HepG2 (cell line): Measurements from ENCODE around the gene RGS11. TPM values are rescaled to one million over a fixed set of nuclear protein-coding genes. Genes with fewer than 3 reads are reported as not detected.

Experiments used
- ATAC-seq: fragments of 200-7000 bp; cut with Tn5 transposase; 3 replicates; pipeline ENCODE4 v1.9.1; 2020; ENCODE audit warnings: mild to moderate bottlenecking, moderate library complexity
- BruUV-seq: library from RNA; stranded (reverse); fragments of 400-500 nt; replicated peaks from 2 replicates; lab custom pipeline; 2021; lab: Mats Ljungman, UMichigan
- CTCF ChIA-PET: fragments of 300-600 bp; formaldehyde crosslinking; extraction: SDS; loops from one replicate; lab custom pipeline; 2021; ENCODE audit warnings: low total read pairs, inconsistent platforms, low intra/inter-chr PET ratio; lab: Yijun Ruan, JAX
- POLR2A ChIA-PET: fragments of 350-600 bp; sonication (Branson Sonifier 250); formaldehyde crosslinking; loops from one replicate; lab custom pipeline; 2020; ENCODE audit warnings: antibody characterized with exemption, inconsistent platforms; lab: Yijun Ruan, JAX
- DNase-seq: peaks from one replicate; pipeline ENCODE4 v3.0.0-alpha.2; 2015; ENCODE audit warnings: low spot score
- FAIRE-seq: peaks from 3 replicates; lab custom pipeline; 2011; peaks lifted over from hg19 to GRCh38; lab: Jason Lieb, UNC
- H2AFZ ChIP-seq: one replicate; pipeline ENCODE4 v1.6.1; 2011; ENCODE audit warnings: low read length, inconsistent platforms
- H3K27ac ChIP-seq: fragments of 300-600 bp; 3 replicates; pipeline ENCODE4 v1.8.0; 2011; ENCODE audit warnings: mixed run types, mild to moderate bottlenecking, mixed read lengths, low read length, inconsistent platforms; ENCODE audit not compliant: insufficient read depth; ENCODE audit errors: extremely low read length
- H3K27me3 ChIP-seq, 2 experiments: fragments of 200-600 bp in 1 of 2; 2 replicates in 1 of 2; 3 replicates in 1 of 2; pipeline versions ENCODE4 v1.6.0 to v1.8.0; 2011; ENCODE audit warnings: low read length in 2 of 2, mild to moderate bottlenecking in 2 of 2, moderate library complexity in 2 of 2, inconsistent platforms in 1 of 2; ENCODE audit not compliant: insufficient read depth in 2 of 2, control insufficient read depth in 1 of 2
- H3K36me3 ChIP-seq, 2 experiments: fragments of 200-600 bp in 1 of 2; replicated peaks in 1 of 2; 2 replicates in 1 of 2; 3 replicates in 1 of 2; pipeline versions ENCODE4 v1.5.1 to v1.8.0; 2011; ENCODE audit warnings: low read length in 2 of 2, inconsistent platforms in 1 of 2; ENCODE audit not compliant: insufficient read depth in 2 of 2, control insufficient read depth in 1 of 2
- H3K4me1 ChIP-seq: 2 replicates; pipeline ENCODE4 v1.5.1; 2012; ENCODE audit warnings: low read length, inconsistent platforms; ENCODE audit not compliant: insufficient read depth
- H3K4me2 ChIP-seq: 2 replicates; pipeline ENCODE4 v1.6.0; 2011; ENCODE audit warnings: low read depth, low read length, inconsistent platforms
- H3K4me3 ChIP-seq, 3 experiments: fragments of 200-600 bp in 1 of 3; sonication (generic), shearing (Covaris generic) in 1 of 3; replicated peaks in 1 of 3; 2 replicates each; pipeline ENCODE4 v1.5.1; 2011 to 2016; ENCODE audit warnings: low read length in 3 of 3, inconsistent platforms in 2 of 3, low read depth in 2 of 3, mild to moderate bottlenecking in 2 of 3, control low read depth in 1 of 3, mixed read lengths in 1 of 3; ENCODE audit not compliant: insufficient read depth in 1 of 3
- H3K79me2 ChIP-seq: one replicate; pipeline ENCODE4 v1.6.1; 2011; ENCODE audit warnings: low read length, inconsistent platforms; ENCODE audit not compliant: insufficient read depth
- H3K9ac ChIP-seq: 2 replicates; pipeline ENCODE4 v1.6.0; 2011; ENCODE audit warnings: mild to moderate bottlenecking, low read depth, low read length, inconsistent platforms; ENCODE audit not compliant: insufficient read depth
- H3K9me3 ChIP-seq: 2 replicates; pipeline ENCODE4 v1.5.1; 2012; ENCODE audit warnings: mild to moderate bottlenecking, low read length
- H4K20me1 ChIP-seq: 2 replicates; pipeline ENCODE4 v1.6.0; 2011; ENCODE audit warnings: inconsistent platforms, mild to moderate bottlenecking, low read length, moderate library complexity; ENCODE audit not compliant: insufficient read depth
- AGO2 ChIP-seq: fragments of 200-400 bp; formaldehyde crosslinking; optimal IDR thresholded peaks from 2 replicates; pipeline ENCODE3; 2017; ENCODE audit warnings: mild to moderate bottlenecking, low read depth, low read length, moderate library complexity
- TOE1 ChIP-seq: sonication (generic); formaldehyde crosslinking; IDR thresholded peaks from 2 replicates; pipeline ENCODE4 v1.4.0; 2020; ENCODE audit warnings: mild to moderate bottlenecking, missing genetic modification reagents
- ZKSCAN8 ChIP-seq: IDR thresholded peaks from 2 replicates; pipeline ENCODE4 v1.6.1; 2016; ENCODE audit warnings: borderline replicate concordance, missing genetic modification reagents, missing compliant biosample characterization
- WGBS: methylation state at CpG from one replicate; pipeline ENCODE4 v1.1.6; 2017; ENCODE audit warnings: low lambda C conversion rate; 5-methylcytosine and 5-hydroxymethylcytosine counted together
- in situ Hi-C: cut with HindIII; loops from 2 replicates; pipeline ENCODE4 v1.10.0; 2017; ENCODE audit warnings: low pct_unique_long_range_greater_than_20kb; ENCODE audit not compliant: extremely low pct_ligation_motif_present
- intact Hi-C: fragments of 100-400 bp; cut with micrococcal nuclease; formaldehyde crosslinking; loops from one replicate; pipeline ENCODE4 v1.10.0; 2022; ENCODE audit not compliant: unreplicated experiment
- polyA plus RNA-seq, 8 experiments: library from polyadenylated mRNA; depleted of rRNA in 3 of 8; stranded (reverse) in 7 of 8; unstranded in 1 of 8; fragments of >200 nt; fragmentation: Illumina TruSeq in 4 of 8; extraction: Trizol in 4 of 8; gene quantifications; 2 replicates each; pipeline versions ENCODE4 v1.2.1 to v1.2.3, GENCODE V29; 2011 to 2016; ENCODE audit warnings: low read depth in 4 of 8, missing spikeins in 1 of 8, mixed read lengths in 1 of 8; ENCODE audit not compliant: insufficient read depth in 1 of 8
- total RNA-seq, 5 experiments: library from RNA; depleted of rRNA; stranded (reverse); fragments of >200 nt; fragmentation: Illumina TruSeq; extraction: Trizol; gene quantifications; 2 replicates each; pipeline ENCODE4 v1.2.3, GENCODE V29; 2016; ENCODE audit warnings: low read depth in 1 of 5

The RGS11 gene
- total and polyA plus RNA-seq, 2 of the 13 experiments (the other 11 are each of a cell fraction or from before 2014, with no cell fraction given): 0.11 TPM; not detected in 1

DNA sequence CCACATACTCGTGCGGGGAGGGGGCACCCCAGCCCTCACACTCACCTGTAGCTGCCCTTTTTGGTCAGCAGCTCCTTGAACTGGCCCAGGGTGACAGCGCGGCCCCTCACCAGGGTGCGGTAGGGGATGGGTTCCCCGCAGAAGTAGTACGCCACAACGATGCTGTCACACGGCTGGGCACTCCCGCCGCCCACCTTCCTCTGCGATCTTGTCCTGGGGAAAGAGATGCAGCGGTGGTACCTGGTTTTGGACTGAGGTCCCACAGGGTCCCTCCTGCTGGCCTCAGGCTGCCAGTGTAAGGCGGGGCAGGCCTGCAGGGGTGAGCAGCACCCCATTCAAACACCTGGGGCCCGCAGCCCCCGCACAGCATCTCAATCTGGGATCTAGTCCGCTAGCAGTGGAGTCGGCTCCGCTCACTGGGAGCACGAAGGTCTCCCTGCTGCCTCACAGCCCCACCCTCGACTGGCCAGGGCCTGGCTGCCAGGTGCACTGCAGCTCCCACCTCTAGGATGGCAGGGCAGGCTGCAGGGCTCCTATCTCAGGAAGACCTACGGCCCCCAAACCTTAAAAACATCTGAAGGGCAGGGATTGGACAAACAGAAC lies 13.8 kb upstream of the RGS11 start:
- in situ Hi-C loops: no loop called here
- Histone ChIP-seq H3K9ac (no peak overlapping the region), H3K36me3 (peaks cover 15 to 69% of the 10 kb centered on the region in 2 experiments; a peak in 4 of 5 replicates), H3K27ac (no peak overlapping the region), H4K20me1 (no peaks in the 10 kb centered on the region), H3K9me3 (no peaks in the 10 kb centered on the region), H3K4me2 (no peak overlapping the region), H2AFZ (no peak overlapping the region), H3K79me2 (no peaks in the 10 kb centered on the region), H3K4me3 (no peak overlapping the region)
- ChIA-PET POLR2A (no interaction called here), CTCF (no interaction called here)
- 93% methylated on average over 7 of the region's 22 CpGs for WGBS
- no peak for FAIRE-seq
- ATAC-seq: no peak
- intact Hi-C loops: loop anchor here (5.0 kb wide), 1 partner anchor 52 kb away; no protein-coding TSS in a partner anchor
- DNase-seq: no peak
- TF ChIP-seq AGO2 (peak; percentile 19), ZKSCAN8 (CRISPR knock-in tag) (no peak)
- TF ChIP-seq, all 625 proteins: peak for 1
- H3K27me3 ChIP-seq: no peaks in the 10 kb centered on the region
- no peaks in the 10 kb centered on the region for H3K4me1 ChIP-seq
- no TSS peak for BruUV-seq

DNA sequence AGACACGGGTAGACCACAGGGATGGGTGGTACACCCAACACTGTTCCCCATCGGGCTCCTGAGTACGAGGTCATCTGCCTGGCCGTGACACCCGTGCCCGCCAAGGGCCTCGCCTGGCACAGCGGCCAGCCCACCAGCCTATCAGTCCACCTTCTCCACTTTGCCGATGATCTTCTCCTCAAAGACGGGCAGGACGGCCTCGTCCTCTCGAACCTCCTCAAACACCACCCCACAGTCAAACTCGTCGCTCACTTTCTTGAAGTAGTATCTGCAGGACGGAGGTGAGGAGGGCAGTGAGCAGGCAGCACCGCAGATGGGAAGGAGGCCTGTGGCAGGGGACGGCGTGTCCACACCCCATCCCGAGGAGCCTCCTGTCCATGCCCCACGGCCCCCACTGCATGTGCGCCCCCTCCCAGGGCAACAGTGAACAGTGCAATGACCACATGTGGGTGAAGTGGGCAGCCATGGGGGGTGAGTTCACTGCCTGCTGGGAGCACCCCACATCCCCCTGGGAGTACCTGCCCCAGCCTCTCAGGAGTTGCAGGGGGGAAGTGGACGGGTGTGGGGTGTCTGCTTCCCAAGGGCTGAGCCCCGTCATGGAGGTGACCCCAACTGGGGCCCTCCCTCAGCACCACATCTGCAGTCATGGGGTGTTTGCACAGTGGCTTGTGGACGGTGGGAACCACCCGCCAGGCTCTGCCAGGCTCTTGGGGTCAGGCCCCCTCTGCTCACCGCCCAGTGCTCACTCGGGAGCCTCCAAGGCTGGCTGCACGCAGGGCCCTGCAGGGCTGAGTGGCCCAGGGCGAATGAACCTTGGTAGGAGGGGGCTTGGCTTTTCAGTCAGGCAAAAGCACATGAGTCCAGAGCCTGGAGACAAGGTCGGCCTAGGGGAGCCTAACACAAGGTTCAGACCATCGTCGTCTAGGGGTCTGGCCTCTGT lies 12.5 kb upstream of the RGS11 start:
- no peak overlapping the region for H3K27ac ChIP-seq
- no peaks in the 10 kb centered on the region for H4K20me1 ChIP-seq
- intact Hi-C loops: loop anchor here (5.0 kb wide), 1 partner anchor 51 kb away; no protein-coding TSS in a partner anchor
- in situ Hi-C loops: no loop called here
- H3K9ac ChIP-seq: no peak overlapping the region
- DNase-seq (no peak), ATAC-seq (no peak), FAIRE-seq (no peak)
- ChIA-PET CTCF (no interaction called here), POLR2A (no interaction called here)
- peaks cover 14 to 61% of the 10 kb centered on the region in 2 experiments; a peak in 4 of 5 replicates for H3K36me3 ChIP-seq
- H3K4me3 ChIP-seq: no peak overlapping the region
- TF ChIP-seq AGO2 (peak; percentile 30), TOE1 (no peak)
- H3K4me1 ChIP-seq: no peaks in the 10 kb centered on the region
- no peaks in the 10 kb centered on the region for H3K79me2 ChIP-seq
- no peak overlapping the region for H2AFZ ChIP-seq
- 97% methylated on average over 20 of the region's 33 CpGs for WGBS
- no TSS peak for BruUV-seq
- no peaks in the 10 kb centered on the region for H3K9me3 ChIP-seq
- no peak overlapping the region for H3K4me2 ChIP-seq
- H3K27me3 ChIP-seq: peaks cover 2 to 4% of the 10 kb centered on the region in 2 experiments; a peak in 2 of 5 replicates
